Measurements from ENCODE around the gene CPT1A.

DNA sequence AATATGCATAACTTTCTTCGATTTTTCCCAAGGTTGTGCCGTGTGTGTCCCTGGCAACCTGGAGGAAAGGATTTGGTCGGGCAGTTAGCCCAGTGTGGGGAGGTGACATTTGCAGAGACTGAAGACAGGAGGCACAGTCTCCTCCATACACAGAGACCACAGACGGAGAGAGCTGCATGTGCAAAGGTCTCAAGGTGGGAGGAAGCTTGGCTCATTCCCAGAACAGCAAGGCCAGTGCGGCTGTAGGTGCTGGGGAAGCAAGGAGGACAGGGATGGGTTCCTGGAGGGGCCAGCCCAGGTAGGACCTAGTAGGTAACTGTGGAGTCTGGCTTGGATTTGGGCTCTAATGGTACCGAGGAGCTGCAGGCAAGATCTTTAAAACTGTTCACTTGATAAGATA is 20.7 kb upstream of the CPT1A start:
- TF ChIP-seq, protein P1, sequence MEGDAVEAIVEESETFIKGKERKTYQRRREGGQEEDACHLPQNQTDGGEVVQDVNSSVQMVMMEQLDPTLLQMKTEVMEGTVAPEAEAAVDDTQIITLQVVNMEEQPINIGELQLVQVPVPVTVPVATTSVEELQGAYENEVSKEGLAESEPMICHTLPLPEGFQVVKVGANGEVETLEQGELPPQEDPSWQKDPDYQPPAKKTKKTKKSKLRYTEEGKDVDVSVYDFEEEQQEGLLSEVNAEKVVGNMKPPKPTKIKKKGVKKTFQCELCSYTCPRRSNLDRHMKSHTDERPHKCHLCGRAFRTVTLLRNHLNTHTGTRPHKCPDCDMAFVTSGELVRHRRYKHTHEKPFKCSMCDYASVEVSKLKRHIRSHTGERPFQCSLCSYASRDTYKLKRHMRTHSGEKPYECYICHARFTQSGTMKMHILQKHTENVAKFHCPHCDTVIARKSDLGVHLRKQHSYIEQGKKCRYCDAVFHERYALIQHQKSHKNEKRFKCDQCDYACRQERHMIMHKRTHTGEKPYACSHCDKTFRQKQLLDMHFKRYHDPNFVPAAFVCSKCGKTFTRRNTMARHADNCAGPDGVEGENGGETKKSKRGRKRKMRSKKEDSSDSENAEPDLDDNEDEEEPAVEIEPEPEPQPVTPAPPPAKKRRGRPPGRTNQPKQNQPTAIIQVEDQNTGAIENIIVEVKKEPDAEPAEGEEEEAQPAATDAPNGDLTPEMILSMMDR (IDR thresholded peaks at IDR 0.05; ENCODE audit: insufficient read depth, low read length, poor library complexity, severe bottlenecking) = no peak
- no peak for TF ChIP-seq EZH2phosphoT487 (conservative IDR thresholded peaks at IDR 0.05; ENCODE audit: low read length)
